Stimulated activated CD4-positive, alpha-beta T cell treated with anti-CD3 and anti-CD28 coated beads, Interleukin-1b, Interleukin-23, amount 100 ng/mL, for 4 hours (primary cell): ENCODE results near the gene PLOD1.
"Not testable (repeated sequence)": the region's sequence is repeated elsewhere in the genome, so short reads cannot be mapped to it uniquely, and the experiment has no call there.

Source experiments
- DNase-seq, 2 donors: peaks; one replicate each; pipeline ENCODE4 v3.0.0-alpha.2; 2020; ENCODE audit warnings: low read depth in 2 of 2

The PLOD1 gene

DNA sequence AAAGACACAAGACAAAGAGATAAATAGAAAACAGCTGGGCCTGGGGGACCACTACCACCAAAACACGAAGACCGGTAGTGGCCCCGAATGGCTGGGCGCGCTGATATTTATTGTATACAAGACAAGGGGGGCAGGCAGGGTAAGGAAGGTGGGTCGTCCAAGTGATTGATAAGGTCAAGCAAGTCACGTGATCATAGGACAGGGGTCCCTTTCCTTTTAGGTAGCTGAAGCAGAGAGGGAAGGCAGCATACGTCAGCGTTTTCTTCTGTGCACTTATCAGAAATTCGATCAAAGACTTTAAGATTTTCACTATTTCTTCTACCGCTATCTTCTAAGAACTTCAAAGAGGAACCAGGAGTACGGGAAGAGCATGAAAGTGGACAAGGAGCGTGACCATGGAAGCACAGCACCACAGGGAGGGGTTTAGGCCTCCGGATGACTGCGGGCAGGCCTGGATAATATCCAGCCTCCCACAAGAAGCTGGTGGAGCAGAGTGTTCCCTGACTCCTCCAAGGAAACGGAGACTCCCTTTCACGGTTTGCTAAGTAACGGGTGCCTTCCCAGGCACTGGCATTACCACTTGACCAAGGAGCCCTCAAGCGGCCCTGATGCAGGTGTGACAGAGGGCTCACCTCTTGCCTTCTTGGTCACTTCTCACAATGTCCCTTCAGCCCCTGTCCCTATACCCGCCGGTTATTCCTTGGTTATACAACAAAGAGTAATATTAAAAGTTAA lies 21.9 kb upstream of the PLOD1 start:
- DNase-seq = not testable (repeated sequence)

DNA sequence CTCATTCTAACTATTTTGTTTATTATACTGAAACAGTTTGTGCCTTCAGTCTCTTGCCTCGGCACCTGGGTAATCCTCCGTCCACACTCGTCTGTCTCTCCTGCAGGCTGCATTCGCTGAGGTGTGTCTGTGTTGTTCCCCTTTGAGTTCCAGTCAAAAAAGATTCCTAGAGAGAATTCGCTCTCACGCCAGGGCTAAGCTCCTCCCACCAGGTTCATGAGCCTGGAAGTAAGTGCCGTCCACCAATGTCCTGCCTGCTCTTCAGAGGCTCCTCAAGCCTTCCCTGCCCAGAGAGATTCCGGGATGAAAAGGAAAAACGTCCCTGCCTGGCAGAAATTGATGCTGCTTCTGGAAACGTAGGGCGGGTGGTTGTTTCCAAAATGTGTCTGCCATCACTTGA lies 21.2 kb upstream of the PLOD1 start:
- DNase-seq = no peak

DNA sequence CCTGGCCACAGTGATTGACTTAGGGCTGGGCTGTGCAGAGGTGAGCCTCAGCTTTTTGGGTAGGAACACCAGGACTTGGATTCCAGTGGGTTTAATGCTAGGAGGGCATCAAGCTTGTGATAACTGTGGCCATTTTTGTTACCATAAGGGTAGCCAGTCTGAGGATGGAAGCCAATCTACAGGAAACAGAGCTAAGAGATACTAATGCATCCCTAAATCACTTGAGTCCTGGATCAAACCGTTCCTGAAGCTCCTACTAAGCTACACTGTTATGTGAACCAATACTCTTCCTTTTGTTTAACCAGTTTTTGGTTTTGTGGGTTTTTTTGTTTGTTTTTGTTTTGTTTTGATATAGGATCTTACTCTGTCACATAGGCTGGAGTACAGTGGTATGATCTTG lies 20.5 kb upstream of the PLOD1 start:
- no peak for DNase-seq

DNA sequence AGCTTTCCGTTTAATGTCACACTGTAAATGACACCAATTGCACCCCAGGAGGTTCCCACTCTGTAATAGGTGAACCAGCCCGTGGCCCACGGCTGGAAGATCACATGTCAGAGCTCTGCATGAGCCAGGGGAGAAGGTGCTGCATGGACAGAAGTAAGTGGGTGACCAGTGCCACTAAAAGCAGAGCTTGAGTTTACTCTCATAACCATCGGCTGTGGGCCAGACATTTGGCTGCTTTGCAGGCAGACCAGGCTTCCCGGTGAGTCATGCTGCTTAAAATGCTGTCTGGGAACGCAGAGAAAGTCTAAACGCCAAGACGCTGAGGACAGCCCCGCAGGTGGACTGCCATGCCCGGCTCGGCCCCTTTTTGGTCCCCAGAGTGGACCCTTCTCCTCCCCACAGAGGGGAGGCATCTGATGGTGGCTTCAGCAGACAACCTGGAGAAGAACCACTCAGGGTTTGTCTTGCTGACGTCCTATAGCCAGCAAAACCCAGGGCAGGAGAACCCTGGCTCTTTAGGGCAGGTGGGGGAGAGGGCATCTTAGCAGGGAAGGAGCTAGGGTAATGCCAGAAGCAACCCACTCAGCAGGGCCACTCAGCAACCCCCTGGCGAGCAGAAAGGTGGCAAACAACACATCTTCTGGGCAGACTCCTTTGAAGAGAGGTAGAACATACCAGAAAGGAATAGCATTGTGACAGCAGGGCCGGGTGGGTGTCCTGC lies 15.6 kb upstream of the PLOD1 start:
- DNase-seq = no peak

DNA sequence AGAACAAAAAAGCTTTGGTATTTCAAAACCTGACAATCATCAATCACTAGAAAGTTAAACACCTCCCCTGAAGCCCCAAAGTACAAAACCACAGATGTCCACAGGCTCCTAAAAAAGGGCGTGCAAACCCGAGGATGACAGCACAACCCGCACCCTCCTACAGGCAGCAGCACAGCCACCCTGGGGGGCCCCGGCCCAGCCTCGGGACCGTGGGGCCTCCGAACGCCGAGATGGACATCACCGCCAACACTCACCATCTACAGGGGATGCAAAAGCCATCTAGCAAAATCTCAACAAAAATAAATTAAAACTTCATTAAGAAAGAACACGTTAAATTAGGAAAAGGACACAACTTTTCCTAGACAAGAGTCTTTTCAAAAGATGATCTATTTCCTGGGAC lies 14.9 kb upstream of the PLOD1 start:
- no peak for DNase-seq

DNA sequence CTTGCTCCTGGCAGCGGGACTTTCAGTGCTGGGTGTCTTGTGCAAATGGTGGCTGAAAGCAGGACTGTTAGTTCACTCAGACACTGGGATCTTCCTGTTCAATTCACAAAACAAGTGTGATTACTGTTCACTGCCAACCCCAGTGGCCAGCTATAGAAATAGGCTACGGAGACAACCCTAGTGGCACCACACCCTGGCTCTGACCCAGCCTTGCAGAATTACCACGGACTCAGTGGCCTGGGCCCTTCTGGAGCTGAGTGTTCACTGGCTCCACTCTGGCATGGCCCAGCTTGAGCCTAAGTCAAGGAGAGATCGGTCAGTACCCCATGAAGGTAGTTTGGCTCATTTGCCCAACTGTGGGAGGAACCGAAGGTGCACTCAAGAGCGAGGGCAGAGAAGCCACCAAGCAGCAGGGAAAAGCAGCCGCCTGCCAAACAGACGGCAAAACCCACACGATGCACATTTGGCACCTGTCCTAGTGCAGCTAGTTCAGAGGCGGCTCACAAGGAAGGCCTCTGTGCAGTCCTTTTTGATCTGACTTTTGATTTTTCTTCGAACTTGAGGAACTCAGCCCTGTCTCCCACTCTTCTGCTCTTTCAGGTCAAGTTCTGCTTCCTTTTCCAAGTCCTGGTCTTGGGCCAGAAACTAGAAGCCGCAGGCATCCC lies 14.1 kb upstream of the PLOD1 start:
- no peak for DNase-seq

DNA sequence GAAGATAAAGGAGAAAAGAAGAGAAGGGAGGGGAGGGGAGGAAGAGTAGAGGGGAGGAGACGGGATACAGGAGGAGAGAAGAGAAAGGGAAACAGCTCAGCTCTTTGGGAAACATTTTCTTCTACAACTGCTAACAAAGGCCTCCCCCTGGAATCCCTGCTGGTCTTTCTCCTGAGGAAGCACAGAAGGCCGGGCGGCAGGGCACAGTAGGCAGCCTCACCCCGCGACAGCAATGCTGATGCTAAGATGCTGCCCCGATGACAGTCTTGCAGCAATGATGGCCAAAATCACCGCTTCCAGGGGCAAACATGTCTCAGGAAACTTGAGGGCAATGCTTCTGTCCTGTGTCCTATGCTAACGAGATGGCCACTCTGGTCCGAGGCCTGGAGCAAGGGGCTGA lies 13.5 kb upstream of the PLOD1 start:
- no peak for DNase-seq

DNA sequence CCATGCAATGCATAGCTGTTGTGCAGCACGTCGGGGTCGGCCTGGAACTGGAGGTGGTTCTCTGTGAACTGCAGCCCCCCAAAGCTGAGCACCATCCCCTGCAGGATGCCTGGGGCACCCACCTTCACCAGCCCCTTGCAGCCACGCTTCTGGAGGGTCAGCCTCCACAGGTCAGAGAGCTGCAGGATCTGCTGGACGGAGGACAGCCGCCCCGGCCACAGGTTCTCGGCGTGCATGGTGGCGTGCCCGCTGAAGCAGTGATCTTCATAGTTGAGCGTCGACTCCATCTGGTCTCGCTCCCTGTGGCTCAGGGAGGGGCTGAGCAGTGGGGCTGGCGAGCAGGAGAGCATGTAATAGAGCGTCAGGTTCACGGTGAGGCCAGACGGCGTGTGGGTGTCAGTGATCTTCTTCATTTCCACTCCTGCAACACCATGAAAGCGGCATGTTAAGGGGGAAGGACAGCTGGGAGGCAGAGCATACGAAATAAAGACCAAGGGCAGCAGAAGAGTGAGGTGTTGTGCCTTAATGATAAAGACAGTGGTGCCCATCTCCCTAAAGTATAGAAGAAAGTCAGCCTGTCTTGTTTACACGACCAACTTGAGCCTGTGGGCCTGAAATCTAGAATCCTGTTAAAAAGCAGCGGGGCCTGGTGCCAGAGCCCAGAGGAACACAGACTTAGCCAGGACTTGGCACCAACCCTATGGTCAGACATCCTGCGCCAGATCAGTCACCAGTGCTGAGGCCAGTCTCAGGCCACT lies 11.3 kb upstream of the PLOD1 start:
- DNase-seq = no peak

DNA sequence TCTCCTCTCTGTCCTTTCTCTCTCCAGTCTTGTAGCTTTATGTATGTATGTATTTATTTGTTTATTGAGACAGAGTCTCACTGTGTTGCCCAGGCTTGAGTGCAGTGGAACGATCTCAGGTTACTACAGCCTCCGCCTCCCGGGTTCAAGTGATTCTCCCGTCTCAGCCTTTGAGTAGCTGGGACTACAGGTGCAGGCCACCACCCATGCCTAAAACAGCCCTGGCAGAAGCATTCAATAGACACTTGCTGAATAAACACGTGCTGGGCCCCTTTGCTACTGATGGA lies 10.7 kb upstream of the PLOD1 start:
- DNase-seq = no peak

DNA sequence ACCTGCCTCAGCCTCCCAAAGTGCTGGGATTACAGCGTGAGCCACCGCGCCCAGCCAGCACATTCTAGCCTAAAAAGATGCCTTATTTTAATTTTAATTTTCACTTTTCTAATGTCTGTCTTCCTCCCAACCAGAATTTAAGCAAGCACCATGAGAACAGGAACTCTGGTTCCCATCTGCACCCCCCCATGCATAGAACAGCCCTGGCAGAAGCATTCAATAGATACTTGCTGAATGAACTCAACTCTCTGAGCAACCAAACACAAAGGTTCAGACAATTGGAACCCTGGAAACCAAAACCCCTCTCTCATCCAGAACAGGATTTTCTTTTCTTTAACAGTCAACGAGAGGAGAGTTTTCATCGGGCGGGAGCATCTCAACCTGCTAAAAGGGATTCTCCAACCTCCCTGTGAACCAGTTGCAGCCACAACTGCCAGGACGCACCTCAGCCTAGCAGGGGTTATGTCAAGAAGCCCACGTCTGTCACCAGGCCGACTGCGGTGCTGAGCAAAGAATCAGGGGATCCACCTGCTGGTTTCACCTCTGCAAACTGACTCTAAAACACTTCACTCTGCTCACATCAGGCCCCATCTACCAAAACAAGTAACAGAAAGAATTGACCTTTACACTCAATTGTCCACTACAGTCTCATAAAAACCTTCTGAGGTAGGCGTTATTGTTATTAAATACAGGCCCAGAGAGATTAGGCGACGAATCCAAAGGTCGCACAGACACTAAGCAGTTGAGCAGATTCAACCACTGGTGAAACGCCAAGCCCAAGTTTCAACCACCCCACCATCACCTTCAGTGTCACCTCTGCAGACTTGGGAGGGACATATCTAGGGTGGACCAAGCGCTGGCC lies 10.0 kb upstream of the PLOD1 start:
- no peak for DNase-seq

DNA sequence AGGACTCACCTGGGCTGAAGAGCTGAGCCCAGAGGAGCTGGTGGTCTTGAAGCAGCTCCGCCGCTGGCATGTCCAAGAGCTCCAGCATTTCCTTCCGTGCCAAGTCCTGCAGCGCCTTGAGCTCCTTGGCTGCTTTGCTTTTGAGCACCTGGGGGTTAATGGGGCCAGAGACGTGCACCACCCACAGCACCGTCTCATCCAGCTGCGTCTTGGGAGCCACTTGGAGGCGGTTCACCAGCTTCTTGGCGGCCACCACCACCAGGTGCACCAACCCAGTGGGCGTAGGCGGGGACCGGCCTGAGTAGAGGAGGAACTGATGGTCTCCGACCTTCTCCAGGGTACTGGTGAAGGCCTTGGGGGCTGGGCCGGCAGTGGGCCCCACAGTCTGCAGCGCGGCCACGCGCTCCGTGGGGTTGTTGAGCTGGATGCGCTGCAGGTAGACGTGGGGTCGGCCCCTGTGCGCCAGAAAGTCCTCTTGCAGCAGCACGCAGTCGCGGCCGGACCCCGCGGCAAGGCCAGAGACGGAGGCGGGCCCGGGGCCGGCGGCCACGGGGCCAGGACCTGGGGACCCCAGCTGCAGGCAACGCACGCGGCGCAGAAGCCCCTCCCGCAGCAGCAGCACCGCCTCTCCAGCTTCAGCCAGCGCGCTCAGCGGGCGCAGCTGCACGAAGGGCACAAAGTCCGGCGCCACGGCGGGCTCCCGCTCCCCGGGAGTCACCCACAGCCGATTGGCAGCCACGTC lies 9.2 kb upstream of the PLOD1 start:
- DNase-seq = not testable (repeated sequence)

DNA sequence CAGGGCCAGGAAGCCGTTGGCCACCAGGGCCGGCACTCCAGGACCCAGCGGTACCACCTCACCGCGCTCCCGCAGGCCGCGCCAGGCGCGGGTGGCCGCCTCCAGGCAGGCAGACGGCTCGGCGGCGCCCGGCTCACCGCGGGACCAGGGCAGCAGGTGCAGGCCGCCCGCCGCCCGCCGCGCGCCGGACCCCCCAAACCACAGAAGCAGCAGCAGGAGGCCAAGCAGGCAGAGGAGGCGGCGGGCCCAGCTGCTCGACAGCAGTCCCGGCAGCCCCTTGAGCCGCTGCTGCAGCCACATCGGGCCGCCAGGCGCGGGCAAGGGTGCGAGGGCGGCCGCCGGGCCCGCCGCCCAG lies 8.6 kb upstream of the PLOD1 start:
- no peak for DNase-seq

DNA sequence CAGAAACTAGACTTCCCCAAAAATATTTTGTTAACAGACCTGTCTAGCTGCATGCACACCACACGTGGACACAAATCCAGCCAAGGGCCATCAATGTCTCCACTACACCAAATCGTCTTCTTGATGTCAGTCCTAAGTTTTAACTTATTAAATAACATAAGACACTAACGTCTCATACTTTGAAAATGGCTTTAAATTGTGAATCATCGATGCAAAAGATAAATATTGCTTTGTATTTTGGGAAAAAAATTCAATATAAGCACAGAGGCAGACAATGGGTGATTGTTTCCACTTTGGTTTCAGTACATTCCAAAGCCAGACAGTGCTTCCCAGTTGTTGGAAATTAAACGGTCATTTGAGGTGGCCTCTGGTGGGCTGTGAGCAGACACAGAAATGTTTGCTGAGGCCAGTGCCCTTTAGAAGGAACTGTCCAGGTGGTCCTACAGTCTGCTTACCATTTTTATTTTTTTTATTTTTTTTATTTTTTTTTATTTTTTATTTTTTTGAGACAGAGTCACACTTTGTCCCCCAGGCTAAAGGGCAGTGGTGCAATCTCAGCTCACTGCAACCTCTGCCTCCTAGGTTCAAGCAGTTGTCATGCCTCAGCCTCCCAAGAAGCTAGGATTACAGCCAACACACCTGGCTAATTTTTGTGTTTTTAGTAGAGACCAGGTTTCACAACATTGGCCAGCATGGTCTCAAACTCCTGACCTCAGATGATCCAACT lies 6.5 kb upstream of the PLOD1 start:
- DNase-seq = no peak

DNA sequence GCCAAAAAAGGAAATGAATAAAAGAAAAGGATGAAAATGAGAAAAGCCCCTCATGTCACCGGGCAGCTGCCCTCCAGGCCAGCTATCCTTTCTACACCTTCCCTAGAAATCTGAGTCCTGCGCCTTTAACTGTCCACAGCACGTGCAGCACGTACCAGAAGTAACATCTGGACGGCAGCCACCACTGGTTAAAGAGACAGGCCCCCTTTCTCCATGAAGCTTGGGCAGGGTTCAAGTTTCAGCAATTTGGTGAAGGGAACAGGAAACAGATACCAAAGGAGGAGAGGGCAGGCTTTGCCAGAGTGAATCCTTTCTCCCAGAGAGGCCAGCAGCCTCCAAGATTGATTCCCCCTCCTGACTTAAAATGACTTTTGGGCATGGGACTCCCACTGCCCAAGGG lies 4.7 kb upstream of the PLOD1 start:
- DNase-seq = no peak

DNA sequence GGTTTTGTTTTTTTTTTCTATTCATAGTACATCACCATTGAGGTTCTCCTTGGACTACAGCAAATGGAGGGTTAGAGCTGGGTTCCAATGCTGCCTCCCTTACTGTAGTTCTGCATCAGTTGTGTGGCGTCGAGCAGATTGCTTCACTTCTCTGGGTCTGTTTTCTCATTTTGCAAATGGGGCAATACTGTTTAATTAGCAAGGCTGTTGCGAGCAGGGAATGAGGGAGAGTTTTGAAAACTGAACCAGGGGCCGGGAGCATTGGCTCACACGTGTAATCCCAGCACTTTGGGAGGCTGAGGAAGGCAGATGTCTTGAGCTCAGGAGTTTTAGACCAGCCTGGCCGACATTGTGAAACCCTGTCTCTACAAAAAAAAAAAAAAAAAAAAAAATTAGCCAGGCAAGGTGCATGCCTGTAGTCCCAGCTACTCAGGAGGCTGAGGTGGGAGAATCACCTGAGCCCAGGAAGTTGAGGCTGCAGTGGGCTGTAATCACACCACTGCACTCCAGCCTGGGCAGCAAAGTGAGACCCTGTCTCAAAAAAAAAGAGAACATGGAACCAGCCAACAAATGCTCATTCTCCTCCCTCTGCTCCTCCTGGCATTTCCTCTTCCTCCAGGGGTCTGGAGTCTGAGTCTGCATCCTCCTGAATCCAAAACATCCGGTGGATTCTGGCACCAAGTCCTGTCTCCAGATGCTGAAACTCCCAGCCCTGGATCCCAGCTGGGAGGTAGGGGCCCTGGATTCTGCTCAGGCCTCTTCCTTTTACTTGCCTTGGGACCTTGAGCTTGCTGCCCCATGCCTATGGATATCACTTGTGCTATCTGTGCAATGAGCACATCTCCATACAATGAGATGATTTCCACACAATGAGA lies 3.7 kb upstream of the PLOD1 start:
- DNase-seq = no peak

DNA sequence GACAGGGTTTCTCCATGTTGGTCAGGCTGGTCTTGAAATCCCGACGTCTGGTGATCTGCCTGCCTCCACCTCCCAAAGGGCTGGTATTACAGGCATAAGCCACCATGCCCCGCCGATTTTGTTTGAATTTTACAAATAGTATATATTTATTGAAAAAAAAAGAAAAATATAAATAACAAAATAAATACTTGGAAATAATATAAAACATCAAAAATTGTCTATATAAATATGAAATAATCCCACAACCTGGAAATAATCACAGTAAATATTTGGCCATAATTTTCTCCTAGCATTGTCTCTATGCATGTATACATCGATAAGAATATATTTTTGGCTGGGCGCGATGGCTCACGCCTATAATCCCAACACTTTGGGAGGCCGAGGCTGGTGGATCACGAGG lies 2.7 kb upstream of the PLOD1 start:
- no peak for DNase-seq

DNA sequence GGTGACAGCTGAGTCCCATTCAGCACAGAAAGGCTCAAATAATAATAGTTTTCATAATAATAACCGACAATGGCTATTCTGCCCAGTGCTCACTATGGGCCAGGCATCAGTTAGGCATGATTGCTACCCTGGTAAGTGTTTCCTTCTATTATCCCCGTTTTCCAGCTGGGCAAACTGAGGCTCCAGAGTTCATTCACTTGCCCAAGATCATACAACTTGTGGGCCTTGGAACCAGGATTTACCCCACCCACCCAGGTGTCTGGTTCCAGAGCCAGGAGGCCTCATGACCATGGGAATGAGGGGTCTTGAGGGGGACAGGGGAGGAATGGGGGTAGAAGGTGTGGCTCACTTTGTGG lies 518 bp downstream of the PLOD1 start:
- DNase-seq = no peak

DNA sequence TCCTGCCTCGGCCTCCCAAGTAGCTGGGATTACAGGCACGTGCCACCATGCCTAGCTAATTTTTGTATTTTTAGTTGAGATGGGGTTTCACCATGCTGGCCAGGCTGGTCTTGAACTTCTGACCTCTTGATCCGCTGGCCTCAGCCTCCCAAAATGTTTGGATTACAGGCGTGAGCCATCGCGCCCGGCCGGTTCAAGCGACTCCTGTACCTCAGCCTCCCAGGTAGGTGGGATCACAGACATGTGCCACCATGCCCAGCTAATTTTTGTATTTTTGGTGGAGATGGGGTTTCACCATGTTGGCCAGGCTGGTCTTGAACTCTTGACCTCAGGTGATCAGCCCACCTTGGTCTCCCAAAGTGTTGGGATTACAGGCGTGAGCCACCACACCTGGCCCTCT lies 1.2 kb downstream of the PLOD1 start:
- DNase-seq = not testable (repeated sequence)

DNA sequence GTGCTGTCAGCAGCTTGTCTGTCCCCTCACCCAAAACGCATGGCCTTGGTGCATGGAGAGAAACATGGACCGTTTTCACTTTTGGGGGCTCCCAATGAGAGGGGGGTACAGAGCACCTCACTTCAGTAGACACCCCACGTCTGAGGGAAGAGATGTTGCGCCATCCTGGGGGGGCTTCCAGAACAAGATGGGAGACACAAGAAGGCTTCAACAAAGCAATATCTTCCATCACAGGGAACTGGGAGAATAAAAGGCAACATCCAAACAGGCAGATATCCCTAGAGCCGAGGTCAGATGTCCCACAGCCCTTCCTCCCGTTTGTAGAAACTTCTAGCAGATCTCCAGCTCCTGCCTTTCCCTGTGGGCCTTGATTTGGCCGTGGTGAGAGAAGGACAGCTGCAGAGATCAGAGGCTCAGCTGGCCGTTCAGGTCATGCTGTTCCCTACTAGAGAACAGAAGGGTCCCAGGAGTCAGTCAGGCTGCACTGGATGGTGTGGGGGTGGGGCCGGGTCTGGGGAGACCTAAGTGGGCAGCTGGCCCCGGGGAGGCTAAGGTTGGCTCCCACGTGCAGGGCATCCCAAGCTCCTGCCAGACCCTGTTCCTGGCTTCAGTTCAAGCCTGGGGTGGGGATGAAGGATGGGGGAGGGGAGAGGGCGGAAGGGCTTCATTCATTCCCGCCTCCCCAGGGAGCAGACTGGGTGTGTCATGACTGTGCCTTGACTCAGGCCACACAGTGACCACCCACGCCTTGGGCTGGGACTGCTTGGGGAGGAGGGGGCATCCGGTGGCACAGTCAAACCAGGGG lies 4.4 kb downstream of the PLOD1 start:
- DNase-seq = no peak
